ENCODE results near the gene SCEL.

- TF ChIP-seq POLR2AphosphoS5 (IDR thresholded peaks at IDR 0.05; ENCODE audit: borderline replicate concordance, low read depth, low read length): no peak
- no peak for TF ChIP-seq EZH2 (IDR thresholded peaks at IDR 0.05)
Observed at GRCh38 chr13:77580748-77581147, 45.2 kb downstream of the SCEL start.

Data from SK-N-MC (cell line).